ENCODE measurements around the gene PRSS21.

DNA sequence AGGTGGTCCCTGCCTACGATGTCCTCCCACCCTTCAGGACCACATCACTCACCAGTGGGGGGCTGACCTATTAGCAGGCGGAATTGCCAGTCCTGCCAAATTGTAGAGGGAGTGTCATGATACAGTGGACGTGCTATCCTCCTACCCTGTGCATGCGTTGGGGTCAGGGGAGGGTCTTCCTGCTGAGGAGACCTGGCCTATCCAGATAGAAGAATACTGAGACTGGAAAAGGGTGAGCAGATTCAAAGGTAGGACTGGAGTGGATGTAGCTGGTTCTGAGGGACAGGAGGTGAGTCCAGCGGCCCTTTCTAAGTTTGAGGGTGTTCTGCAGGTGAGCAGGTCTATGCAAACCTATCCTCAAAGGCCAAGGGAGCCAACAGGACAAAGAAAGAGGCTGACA is 10.8 kb upstream of the PRSS21 start:
- no peak for TF ChIP-seq CTCF (IDR thresholded peaks at IDR 0.05; ENCODE audit: low read depth, low read length)
- TF ChIP-seq EZH2phosphoT487 (IDR thresholded peaks at IDR 0.05; ENCODE audit: low read depth) = no peak
